Measurements from ENCODE around the gene SSB. TPM values are rescaled to one million over a fixed set of nuclear protein-coding genes. Genes with fewer than 3 reads are reported as not detected.

SSB gene
- total and polyA plus RNA-seq, 9 of the 15 experiments (the other 6 are each of a cell fraction or from before 2014, with no cell fraction given) = 317 to 849 (median 515) TPM

DNA sequence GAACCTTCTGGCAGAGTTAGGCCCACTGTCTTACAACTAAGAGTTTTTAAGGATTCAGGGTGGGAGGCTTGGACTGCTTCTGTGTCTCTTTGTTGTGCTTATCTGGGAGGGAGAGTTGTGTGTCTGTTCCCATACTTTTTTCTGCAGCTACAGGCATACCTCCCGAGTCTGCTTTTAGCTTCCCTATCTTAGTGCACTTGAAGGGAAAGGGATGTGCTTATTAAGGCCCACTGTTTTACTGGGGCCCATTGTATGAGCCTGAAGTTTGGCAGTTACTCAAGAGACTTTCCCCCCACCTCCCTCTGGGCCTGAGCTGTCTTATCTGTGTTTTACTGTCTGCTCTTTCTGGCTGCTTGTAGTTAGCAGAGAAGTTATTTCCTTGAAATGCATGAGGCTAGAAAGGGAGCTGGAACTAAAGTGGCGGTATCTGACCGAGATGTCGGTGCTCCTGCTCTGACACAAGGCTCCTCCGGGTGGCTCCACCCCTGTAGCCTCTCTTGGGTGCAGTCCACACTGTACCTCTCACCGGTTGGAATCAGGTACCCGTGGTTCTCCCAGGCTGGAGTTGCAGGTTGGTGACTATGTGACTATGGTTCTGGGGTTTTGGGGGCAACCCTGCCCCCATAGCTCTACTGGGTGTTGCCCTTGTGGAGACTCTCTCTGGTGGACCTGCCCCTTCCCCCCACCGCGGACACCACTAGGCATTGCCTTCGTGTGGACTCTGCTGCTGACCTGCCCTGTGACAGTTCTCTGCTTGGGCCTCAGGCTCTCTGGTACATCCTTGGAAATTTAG is 41.5 kb downstream of the SSB start (continued):
- TF ChIP-seq, protein P1, sequence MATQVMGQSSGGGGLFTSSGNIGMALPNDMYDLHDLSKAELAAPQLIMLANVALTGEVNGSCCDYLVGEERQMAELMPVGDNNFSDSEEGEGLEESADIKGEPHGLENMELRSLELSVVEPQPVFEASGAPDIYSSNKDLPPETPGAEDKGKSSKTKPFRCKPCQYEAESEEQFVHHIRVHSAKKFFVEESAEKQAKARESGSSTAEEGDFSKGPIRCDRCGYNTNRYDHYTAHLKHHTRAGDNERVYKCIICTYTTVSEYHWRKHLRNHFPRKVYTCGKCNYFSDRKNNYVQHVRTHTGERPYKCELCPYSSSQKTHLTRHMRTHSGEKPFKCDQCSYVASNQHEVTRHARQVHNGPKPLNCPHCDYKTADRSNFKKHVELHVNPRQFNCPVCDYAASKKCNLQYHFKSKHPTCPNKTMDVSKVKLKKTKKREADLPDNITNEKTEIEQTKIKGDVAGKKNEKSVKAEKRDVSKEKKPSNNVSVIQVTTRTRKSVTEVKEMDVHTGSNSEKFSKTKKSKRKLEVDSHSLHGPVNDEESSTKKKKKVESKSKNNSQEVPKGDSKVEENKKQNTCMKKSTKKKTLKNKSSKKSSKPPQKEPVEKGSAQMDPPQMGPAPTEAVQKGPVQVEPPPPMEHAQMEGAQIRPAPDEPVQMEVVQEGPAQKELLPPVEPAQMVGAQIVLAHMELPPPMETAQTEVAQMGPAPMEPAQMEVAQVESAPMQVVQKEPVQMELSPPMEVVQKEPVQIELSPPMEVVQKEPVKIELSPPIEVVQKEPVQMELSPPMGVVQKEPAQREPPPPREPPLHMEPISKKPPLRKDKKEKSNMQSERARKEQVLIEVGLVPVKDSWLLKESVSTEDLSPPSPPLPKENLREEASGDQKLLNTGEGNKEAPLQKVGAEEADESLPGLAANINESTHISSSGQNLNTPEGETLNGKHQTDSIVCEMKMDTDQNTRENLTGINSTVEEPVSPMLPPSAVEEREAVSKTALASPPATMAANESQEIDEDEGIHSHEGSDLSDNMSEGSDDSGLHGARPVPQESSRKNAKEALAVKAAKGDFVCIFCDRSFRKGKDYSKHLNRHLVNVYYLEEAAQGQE (IDR thresholded peaks at IDR 0.05; ENCODE audit: borderline replicate concordance) = peak; percentile 24; the same call in 1 of the 2 replicates
- TF ChIP-seq, protein P1 (CRISPR knock-in tag; IDR thresholded peaks at IDR 0.05; ENCODE audit: low read depth) = no peak
- TF ChIP-seq ZNF592 (IDR thresholded peaks at IDR 0.05) (peak; percentile 84), CBX8 (IDR thresholded peaks at IDR 0.05; ENCODE audit: borderline replicate concordance, extremely low read depth, low read depth, low read length, poor library complexity, severe bottlenecking) (no peak), FOSL1 (tag; conservative IDR thresholded peaks at IDR 0.05) (0 out of 2 replicates have a peak, but pooled peaks have one; percentile 27), NCOR1 (IDR thresholded peaks at IDR 0.05) (peak; percentile 74), E2F1 (CRISPR knock-in tag; IDR thresholded peaks at IDR 0.05) (no peak), ZNF324 (CRISPR knock-in tag; IDR thresholded peaks at IDR 0.05) (no peak)
